ENCODE data around the gene HINT2.

Gene HINT2

DNA sequence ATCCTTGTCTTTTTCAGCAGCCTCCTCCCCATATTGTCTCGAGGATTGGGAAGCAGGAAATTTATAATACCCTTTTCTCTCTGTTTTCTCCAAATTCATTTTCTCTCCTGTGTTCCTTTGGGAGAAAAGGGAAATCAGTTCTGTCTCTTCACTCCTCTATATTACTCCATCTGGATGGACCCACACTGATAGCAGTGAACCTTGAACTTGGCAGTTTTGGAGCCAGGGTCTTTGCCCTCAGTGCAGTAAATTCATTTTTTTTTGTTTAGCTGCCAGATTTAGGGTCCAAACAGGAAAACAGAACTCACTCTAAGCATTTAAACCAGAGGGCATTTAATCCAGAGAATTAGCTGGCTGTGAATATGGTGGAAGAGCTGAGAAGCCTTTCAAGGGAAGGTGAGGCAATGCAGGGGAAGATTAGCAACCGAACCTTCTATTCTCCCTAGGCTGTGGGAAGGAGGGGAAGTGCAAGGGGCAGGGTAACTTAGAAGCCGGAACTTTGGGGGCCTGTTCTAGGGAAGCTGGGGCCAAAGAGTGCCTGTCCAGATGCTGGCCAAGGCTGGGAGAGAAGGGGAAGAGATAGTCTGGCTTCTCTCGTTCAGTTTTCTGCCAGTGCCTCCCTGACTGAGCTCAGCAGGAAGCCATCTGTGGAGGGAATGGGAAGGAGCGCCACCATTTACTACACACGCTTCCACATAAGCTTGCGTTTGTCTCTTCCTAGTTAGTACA lies 39.8 kb downstream of the HINT2 start:
- FAIRE-seq = no peak

DNA sequence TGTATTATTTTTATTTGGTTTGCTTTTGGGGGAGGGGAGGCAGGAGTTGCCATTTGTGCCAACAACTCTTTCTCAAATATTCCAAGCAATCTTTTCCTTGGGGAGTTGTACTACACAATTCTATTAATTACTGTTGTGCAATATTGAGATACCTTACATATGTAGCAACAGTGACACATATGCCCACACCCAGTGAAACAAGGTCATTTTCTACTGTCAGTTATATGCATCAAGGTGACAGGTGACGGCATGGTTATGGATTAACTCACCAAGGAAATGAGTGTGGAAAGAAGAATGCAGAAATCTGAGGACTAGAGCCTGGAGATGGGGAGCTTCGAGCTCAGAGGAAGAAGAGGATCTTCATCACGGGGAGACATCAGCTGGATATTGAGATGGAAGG lies 42.9 kb downstream of the HINT2 start:
- no peak for FAIRE-seq

DNA sequence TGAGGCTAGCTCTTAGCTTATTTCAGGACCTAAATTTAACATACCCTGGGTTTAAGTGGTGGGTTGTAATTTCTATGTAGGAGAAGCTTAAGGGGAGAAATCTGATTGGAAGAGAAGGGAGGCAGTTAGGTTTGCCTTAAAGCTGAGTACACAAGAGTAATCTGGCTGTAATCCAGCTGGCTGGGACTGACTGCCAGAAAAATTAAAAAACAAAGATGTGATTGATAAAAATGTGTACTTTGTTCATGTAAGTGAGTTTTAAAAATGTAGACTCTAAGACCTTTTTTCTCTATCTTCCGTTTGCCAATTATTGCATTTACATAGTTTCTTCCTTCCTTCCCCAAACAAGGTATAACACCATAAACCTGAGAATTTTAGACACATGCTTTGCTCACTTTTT lies 43.3 kb downstream of the HINT2 start:
- FAIRE-seq = no peak

DNA sequence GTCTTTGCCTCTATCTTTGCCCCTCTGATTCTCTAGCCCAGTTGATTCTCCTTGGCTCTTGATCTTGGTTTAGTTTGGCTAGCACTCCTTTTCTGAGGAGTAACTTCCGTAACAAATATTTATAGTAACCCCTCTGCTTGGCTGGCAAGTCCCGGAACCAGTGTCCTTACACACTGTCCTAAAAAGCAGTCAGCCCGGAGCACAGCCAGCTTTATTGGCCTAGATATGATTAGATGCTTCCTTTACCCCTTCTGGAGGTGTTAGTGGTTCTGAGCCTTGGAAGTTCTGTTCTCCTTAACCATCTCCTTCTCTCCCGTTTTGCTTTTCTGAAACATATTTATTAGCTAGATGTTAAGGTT lies 43.8 kb downstream of the HINT2 start:
- no peak for FAIRE-seq

DNA sequence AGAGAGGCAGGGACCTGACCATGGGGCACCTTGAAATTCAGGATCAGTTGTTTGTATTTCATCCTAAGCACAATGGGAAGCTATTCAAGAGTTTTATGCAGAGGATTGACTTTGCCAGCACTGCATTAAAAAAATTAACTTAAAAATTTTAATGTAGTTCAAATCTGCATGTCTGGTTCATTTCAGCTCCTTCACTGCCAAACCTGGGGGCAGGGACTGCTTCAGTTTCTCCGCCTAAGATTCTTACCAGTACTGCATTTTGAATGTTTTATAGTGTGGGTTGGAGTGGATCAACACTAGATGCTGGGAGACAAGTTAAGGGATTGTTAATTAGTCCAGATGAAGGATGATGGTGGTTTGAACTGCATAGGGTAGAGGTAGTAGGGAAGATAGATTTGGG lies 45.1 kb downstream of the HINT2 start:
- FAIRE-seq = no peak

DNA sequence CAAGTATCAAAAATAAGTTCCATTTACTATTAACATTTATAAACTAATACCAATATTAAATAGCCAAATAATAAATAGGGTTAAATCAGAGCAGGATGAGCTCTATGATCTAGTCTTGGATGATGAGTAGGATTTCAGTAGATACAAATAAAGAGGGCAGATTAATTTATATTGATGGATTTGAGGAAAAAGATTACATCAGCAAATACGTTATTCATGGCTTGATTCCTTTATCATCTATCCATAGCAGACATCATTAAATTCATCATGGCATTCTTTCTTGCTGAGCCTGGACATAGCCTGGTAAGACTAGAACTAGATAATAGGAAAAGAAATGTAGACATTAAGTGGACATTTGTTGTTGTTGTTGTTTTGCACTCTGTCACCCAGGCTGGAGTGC lies 47.4 kb downstream of the HINT2 start:
- FAIRE-seq = no peak

DNA sequence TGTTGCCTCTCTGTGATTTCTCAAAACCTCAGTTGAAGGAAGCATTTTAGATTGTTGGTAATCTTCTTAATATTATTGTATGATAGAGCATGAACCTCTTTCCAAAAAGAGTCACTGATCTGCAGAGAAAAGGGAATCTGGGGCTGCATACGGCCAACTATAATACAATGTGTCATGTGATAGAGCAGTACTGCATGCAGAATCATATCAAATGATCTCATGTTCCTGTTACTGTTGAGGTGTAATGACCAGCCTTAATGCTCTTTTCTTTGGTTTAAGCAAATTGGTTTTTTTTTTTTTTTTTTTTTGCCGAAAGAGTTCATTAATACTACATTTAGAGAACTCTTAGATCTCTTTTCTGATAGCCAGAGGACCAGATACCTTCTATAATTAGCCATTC lies 47.8 kb downstream of the HINT2 start:
- no peak for FAIRE-seq

DNA sequence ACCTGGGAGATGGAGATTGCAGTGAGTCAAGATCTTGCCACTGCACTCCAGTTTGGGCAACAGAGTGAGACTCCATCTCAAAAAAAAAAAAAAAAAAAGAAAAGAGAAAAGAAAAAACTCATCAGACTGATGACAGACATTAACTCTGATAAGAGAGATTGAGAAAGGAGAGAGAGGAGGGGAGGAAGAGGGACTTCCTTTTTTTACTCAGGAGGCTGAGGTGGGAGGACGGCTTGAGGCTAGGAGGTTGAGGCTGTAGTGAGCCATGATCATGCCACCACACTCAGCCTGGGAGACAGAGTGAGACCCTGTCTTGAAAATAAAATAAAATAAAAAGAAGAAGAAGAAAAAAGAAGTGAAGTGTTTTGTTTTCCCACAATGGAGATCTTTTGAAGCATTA lies 51.0 kb downstream of the HINT2 start:
- FAIRE-seq = no peak

DNA sequence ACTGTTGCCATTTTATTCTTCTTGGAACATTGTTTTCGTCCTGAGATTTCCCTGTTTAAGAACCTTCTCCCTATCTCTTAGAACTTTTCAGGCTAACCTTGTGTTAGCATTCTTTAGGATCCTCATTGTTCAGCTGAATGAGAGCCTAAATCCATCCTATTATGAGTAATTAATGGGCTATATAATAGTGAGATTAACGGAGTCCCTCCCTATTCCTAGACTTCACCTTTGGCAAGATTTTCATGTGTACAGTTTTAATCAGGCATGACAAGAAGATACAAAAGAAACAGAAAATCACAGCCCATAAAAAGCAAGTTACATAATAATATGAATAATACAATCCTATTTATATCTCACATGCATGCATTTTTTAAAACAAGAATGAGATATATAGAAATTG lies 51.7 kb downstream of the HINT2 start:
- FAIRE-seq = no peak
